ENCODE data around the gene BRD4. TPM values are rescaled to one million over a fixed set of nuclear protein-coding genes. Genes with fewer than 3 reads are reported as not detected.

Gene BRD4
- total RNA-seq, 1 donor from 2014 or later: 104 TPM

DNA sequence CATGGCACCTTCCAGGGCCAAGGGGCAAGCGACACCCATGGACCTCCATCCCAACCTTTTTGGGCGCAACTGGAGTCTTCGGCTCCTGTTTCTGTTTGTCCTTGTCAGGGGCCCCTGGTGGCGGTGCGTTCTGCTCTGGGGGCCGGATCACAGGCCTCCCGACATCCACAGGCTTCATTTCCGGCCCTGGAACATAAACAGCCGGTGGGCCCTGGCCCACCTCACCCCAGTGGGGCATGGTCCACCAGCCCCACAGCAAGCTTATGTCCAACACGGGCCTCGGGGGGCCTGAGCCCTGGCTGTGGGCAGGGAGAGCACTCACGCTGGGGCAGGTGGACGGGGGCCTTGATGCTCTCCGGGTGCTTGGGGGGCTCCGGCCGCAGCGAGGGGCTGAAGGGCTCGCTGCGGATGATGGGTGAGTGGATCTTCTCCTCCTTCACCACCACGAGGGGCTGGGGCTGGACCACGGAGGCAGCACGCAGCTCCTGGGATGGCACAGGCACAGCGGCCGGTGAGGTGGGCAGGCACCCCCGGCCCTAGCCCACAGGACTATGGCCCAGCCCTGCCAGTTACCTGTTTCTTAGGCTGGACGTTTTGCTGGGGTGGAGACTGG is 92.9 kb downstream of the BRD4 start:
- H3K4me3 ChIP-seq: no peak overlapping the region
- H3K27me3 ChIP-seq (ENCODE audit: low read depth): no peaks in the 10 kb centered on the region
- DNase-seq (no peak), ATAC-seq (no peak)
- no peak overlapping the region for H3K27ac ChIP-seq
- no peak for TF ChIP-seq CTCF (IDR thresholded peaks at IDR 0.05)
- intact Hi-C loops (cut with DNase I): no loop called here
- H3K36me3 ChIP-seq: peaks cover 85% of the 10 kb centered on the region
- H3K9me3 ChIP-seq: no peaks in the 10 kb centered on the region
- H3K4me1 ChIP-seq: no peaks in the 10 kb centered on the region

DNA sequence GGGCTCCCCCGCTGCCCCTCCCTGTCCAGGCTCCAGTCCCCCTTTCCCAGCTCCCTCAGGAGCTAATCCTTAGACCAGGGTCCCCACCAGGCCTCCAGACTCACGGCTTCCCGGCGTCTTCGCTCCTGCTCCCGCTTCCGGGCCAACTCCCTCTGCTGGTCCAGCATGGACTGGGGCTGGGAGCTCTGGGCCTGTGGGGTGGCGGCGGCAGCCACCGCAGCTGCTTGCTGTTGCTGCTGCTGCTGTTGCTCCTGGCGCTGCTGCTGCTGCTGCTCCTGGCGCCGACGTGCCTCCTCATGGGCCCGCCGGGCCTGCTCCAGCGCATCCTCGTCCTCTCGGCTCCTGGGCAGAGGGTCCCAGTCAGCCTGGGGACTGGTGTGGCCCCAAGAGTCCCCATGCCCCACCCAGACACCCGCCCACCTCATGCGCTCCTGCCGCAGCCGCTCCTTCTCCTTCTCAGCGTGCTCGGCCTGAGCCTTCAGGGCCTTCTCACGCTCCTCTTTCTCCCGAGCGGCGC is 93.6 kb downstream of the BRD4 start:
- no peak overlapping the region for H3K27ac ChIP-seq
- H3K4me1 ChIP-seq: peaks cover 1% of the 10 kb centered on the region
- peaks cover 79% of the 10 kb centered on the region for H3K36me3 ChIP-seq
- no peak for TF ChIP-seq CTCF (IDR thresholded peaks at IDR 0.05)
- no peak overlapping the region for H3K4me3 ChIP-seq
- no peaks in the 10 kb centered on the region for H3K9me3 ChIP-seq
- ATAC-seq (no peak), DNase-seq (no peak)
- intact Hi-C loops (cut with DNase I): no loop called here
- H3K27me3 ChIP-seq (ENCODE audit: low read depth): no peaks in the 10 kb centered on the region

GRCh38 chr19:15237759-15238638 is 94.3 kb downstream of the BRD4 start:
- Histone ChIP-seq H3K36me3 (peaks cover 74% of the 10 kb centered on the region), H3K4me3 (no peak overlapping the region), H3K27ac (no peak overlapping the region), H3K4me1 (peaks cover 8% of the 10 kb centered on the region), H3K27me3 (ENCODE audit: low read depth) (no peaks in the 10 kb centered on the region), H3K9me3 (no peaks in the 10 kb centered on the region)
- DNase-seq (no peak), ATAC-seq (no peak)
- no peak for TF ChIP-seq CTCF (IDR thresholded peaks at IDR 0.05)
- intact Hi-C loops (cut with DNase I): no loop called here

DNA sequence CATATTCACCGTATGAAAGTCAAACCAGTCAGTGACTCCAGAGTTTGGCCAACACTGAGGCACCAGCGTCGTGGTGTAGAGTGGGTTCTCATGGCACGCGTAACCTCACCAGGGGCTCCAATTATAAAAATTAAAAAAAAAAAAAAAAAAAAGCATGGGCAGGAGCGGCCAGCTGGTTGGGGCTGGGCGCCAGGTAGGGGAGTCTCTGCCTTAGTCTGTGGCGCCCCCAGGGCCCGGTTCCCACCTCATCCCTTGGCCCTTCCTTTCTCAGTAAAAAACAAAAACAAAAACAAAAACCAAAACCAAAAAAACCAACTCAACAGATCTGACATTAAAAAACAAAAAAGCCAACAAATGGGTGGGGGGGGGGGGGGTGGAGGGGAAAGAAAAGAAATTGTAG is 95.5 kb downstream of the BRD4 start:
- TF ChIP-seq CTCF (IDR thresholded peaks at IDR 0.05): no peak
- DNase-seq: no peak
- Histone ChIP-seq H3K4me3 (no peak overlapping the region), H3K27me3 (ENCODE audit: low read depth) (peaks cover 6% of the 10 kb centered on the region), H3K4me1 (peaks cover 14% of the 10 kb centered on the region), H3K27ac (no peak overlapping the region), H3K9me3 (no peaks in the 10 kb centered on the region), H3K36me3 (peaks cover 65% of the 10 kb centered on the region)
- intact Hi-C loops (cut with DNase I): no loop called here
- no peak for ATAC-seq

GRCh38 chr19:15235781-15236180 is 96.6 kb downstream of the BRD4 start:
- ATAC-seq: no peak
- no peak for DNase-seq
- no peaks in the 10 kb centered on the region for H3K9me3 ChIP-seq
- no peak overlapping the region for H3K4me3 ChIP-seq
- H3K36me3 ChIP-seq: peaks cover 54% of the 10 kb centered on the region
- peaks cover 19% of the 10 kb centered on the region for H3K4me1 ChIP-seq
- TF ChIP-seq CTCF (IDR thresholded peaks at IDR 0.05): no peak
- no peak overlapping the region for H3K27ac ChIP-seq
- intact Hi-C loops (cut with DNase I): no loop called here
- peaks cover 11% of the 10 kb centered on the region for H3K27me3 ChIP-seq (ENCODE audit: low read depth)

Measured in lower lobe of right lung (tissue), 2 donors.